ENCODE data around the gene CARS1.

Gene CARS1

GRCh38 chr11:2989551-2989950, 67.7 kb downstream of the CARS1 start:
- DNase-seq (ENCODE audit: extremely low spot score), result no peak
- POLR2A ChIA-PET, result no interaction called here
- no peak for TF ChIP-seq CTCF (IDR thresholded peaks at IDR 0.05; ENCODE audit: control extremely low read depth, extremely low read depth, low read depth, missing control alignments)
- CTCF ChIA-PET, result interaction anchor here (1.0 to 2.1 kb wide), 5 partner anchors 11 to 589 kb away, joined by 3 to 6 read pairs (median 3); partner anchors contain the start of gene TSSC4

- CTCF ChIA-PET, result interaction anchor here (1.0 to 2.1 kb wide), 5 partner anchors 10 to 589 kb away, joined by 3 to 6 read pairs (median 3); partner anchors contain the start of gene TSSC4
- POLR2A ChIA-PET, result no interaction called here
- no peak for TF ChIP-seq CTCF (IDR thresholded peaks at IDR 0.05; ENCODE audit: control extremely low read depth, extremely low read depth, low read depth, missing control alignments)
- DNase-seq (ENCODE audit: extremely low spot score), result no peak
Observed at GRCh38 chr11:2989006-2989405, 68.2 kb downstream of the CARS1 start.

GRCh38 chr11:2987881-2988861, 69.1 kb downstream of the CARS1 start:
- no peak for DNase-seq (ENCODE audit: extremely low spot score)
- TF ChIP-seq CTCF (IDR thresholded peaks at IDR 0.05; ENCODE audit: control extremely low read depth, extremely low read depth, low read depth, missing control alignments), result no peak
- CTCF ChIA-PET, result interaction anchor here (1.0 to 2.1 kb wide), 4 partner anchors 10 to 588 kb away, joined by 3 to 6 read pairs (median 3); partner anchors contain the start of gene TSSC4
- POLR2A ChIA-PET, result no interaction called here

GRCh38 chr11:2983908-2984307, 73.3 kb downstream of the CARS1 start:
- CTCF ChIA-PET, result no interaction called here
- TF ChIP-seq CTCF (IDR thresholded peaks at IDR 0.05; ENCODE audit: control extremely low read depth, extremely low read depth, low read depth, missing control alignments), result no peak
- DNase-seq (ENCODE audit: extremely low spot score), result no peak
- POLR2A ChIA-PET, result no interaction called here

GRCh38 chr11:2982214-2982613, 75.0 kb downstream of the CARS1 start:
- no peak for DNase-seq (ENCODE audit: extremely low spot score)
- ChIA-PET CTCF (interaction anchor here (1.0 to 1.5 kb wide), 2 partner anchors 52 to 109 kb away, joined by 3 to 4 read pairs; no protein-coding TSS in a partner anchor), POLR2A (no interaction called here)
- no peak for TF ChIP-seq CTCF (IDR thresholded peaks at IDR 0.05; ENCODE audit: control extremely low read depth, extremely low read depth, low read depth, missing control alignments)

- ChIA-PET POLR2A (interaction anchor here (1.6 kb wide), 1 partner anchor 11 kb away, joined by 5 read pairs; the partner anchor contains the start of gene NAP1L4), CTCF (interaction anchor here (1.0 kb wide), 1 partner anchor 9 kb away, joined by 3 read pairs; no protein-coding TSS in a partner anchor)
- no peak for TF ChIP-seq CTCF (IDR thresholded peaks at IDR 0.05; ENCODE audit: control extremely low read depth, extremely low read depth, low read depth, missing control alignments)
- no peak for DNase-seq (ENCODE audit: extremely low spot score)
Observed at GRCh38 chr11:2981130-2981529, 76.1 kb downstream of the CARS1 start.

Measured in GM10248 (cell line).